ENCODE measurements around the gene NAA10.

NAA10 gene

GRCh38 chrX:153900831-153901752, 33.7 kb downstream of the NAA10 start:
- no peak overlapping the region for H3K4me3 ChIP-seq (ENCODE audit: control insufficient read depth, low read depth, low read length)
- no peak for TF ChIP-seq CTCF (IDR thresholded peaks at IDR 0.05; ENCODE audit: control insufficient read depth, insufficient read depth, low read depth, low read length, missing control alignments)
- peak; percentile 52 for DNase-seq (ENCODE audit: low read depth)

- H3K4me3 ChIP-seq (ENCODE audit: control insufficient read depth, low read depth, low read length): no peak overlapping the region
- TF ChIP-seq CTCF (IDR thresholded peaks at IDR 0.05; ENCODE audit: control insufficient read depth, insufficient read depth, low read depth, low read length, missing control alignments): no peak
- no peak for DNase-seq (ENCODE audit: low read depth)
Measured at GRCh38 chrX:153897899-153898298, 36.9 kb downstream of the NAA10 start.

- DNase-seq (ENCODE audit: low read depth): no peak
- no peak for TF ChIP-seq CTCF (IDR thresholded peaks at IDR 0.05; ENCODE audit: control insufficient read depth, insufficient read depth, low read depth, low read length, missing control alignments)
Measured at GRCh38 chrX:153889123-153889522, 45.7 kb downstream of the NAA10 start.

GRCh38 chrX:153888344-153888743, 46.5 kb downstream of the NAA10 start:
- TF ChIP-seq CTCF (IDR thresholded peaks at IDR 0.05; ENCODE audit: control insufficient read depth, insufficient read depth, low read depth, low read length, missing control alignments): no peak
- no peak for DNase-seq (ENCODE audit: low read depth)

More at GRCh38 chrX:153889123-153889522, 45.7 kb downstream of the NAA10 start:
- no peak overlapping the region for H3K4me3 ChIP-seq (ENCODE audit: control insufficient read depth, low read depth, low read length)

GRCh38 chrX:153887385-153887784, 47.5 kb downstream of the NAA10 start:
- no peak for TF ChIP-seq CTCF (IDR thresholded peaks at IDR 0.05; ENCODE audit: control insufficient read depth, insufficient read depth, low read depth, low read length, missing control alignments)
- no peak overlapping the region for H3K4me3 ChIP-seq (ENCODE audit: control insufficient read depth, low read depth, low read length)
- no peak for DNase-seq (ENCODE audit: low read depth)

More at GRCh38 chrX:153888344-153888743, 46.5 kb downstream of the NAA10 start:
- H3K4me3 ChIP-seq (ENCODE audit: control insufficient read depth, low read depth, low read length): no peak overlapping the region

- no peak for TF ChIP-seq CTCF (IDR thresholded peaks at IDR 0.05; ENCODE audit: control insufficient read depth, insufficient read depth, low read depth, low read length, missing control alignments)
- no peak for DNase-seq (ENCODE audit: low read depth)
- H3K4me3 ChIP-seq (ENCODE audit: control insufficient read depth, low read depth, low read length): no peak overlapping the region
Measured at GRCh38 chrX:153886915-153887314, 47.9 kb downstream of the NAA10 start.

Data from AG09309 (cell line).